Measurements from ENCODE around the gene CORO2B.

DNA sequence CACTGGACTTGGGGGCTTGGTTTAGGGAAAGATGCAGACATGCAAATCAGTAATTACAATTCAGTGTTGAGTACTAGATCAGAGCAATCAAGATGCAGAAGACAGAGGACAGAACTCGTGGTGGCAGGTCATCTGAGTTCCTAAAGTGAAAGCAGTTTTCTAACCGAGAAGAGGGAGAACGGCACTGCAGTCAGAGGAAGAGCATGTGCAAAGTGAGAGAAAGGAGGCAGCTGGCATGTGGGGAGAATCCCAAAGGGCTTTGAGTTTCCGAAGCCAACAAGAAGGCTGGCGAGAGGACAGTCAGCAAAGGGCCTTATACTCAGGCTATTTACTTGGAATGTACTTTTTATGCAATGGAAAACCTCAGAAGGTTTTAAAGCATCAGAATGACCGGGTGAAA is 154.9 kb downstream of the CORO2B start:
- TF ChIP-seq CTCF (IDR thresholded peaks at IDR 0.05) (no peak), POLR2A (IDR thresholded peaks at IDR 0.05) (no peak)

Measured in uterus (tissue), 2 donors.